GM18520 (cell line): ENCODE results near the gene IKBKE.
A peak's percentile ranks its signal among the peaks of the same experiment; 100 is the strongest.

Experiments used
- ATAC-seq: cut with Tn5 transposase; IDR thresholded peaks from one replicate; pipeline ENCODE4 v1.9.1; 2021; ENCODE audit not compliant: unreplicated experiment

IKBKE gene

GRCh38 chr1:206495011-206495461 is 24.8 kb downstream of the IKBKE start:
- ATAC-seq: no peak

DNA sequence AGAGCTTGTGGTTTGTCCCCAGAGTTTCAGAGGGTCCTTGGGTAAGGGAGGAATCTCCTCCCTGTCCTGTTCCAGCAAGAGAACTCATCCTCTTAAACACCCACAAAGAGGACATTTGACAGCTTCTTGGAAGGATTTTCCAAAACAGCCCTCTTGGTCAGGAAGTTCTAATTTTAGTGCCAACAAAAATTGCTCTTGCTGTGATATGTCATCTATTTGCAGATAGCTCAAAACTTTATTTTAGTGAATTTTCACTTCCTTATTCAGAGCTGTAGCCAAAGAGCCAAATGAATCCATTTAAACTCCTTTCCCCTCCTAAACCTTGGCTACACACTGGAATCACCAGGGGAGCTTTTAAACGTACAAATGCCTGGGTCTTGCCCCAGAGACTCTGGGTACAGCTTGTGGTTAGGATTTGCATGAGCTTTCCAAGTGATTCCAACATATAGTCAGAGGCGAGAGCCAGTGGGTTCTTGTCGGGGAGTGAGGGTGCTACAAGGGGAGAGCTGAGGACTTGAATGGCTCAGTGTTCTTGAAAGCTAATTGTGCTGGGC is 25.3 kb downstream of the IKBKE start:
- peak; percentile 9 for ATAC-seq

DNA sequence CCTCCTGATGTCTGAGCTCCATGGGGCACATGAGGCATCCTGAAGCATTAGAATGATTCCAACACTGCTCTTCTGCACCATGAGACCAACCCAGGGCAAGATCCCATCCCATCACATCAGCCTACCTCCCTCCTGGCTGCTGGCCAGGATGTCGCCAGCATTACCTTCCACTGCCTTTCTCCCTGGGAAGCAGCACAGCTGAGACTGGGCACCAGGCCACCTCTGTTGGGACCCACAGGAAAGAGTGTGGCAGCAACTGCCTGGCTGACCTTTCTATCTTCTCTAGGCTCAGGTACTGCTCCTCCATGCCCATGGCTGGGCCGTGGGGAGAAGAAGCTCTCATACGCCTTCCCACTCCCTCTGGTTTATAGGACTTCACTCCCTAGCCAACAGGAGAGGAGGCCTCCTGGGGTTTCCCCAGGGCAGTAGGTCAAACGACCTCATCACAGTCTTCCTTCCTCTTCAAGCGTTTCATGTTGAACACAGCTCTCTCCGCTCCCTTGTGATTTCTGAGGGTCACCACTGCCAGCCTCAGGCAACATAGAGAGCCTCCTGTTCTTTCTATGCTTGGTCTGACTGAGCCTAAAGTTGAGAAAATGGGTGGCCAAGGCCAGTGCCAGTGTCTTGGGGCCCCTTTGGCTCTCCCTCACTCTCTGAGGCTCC is 26.0 kb downstream of the IKBKE start:
- ATAC-seq: peak; percentile 48

DNA sequence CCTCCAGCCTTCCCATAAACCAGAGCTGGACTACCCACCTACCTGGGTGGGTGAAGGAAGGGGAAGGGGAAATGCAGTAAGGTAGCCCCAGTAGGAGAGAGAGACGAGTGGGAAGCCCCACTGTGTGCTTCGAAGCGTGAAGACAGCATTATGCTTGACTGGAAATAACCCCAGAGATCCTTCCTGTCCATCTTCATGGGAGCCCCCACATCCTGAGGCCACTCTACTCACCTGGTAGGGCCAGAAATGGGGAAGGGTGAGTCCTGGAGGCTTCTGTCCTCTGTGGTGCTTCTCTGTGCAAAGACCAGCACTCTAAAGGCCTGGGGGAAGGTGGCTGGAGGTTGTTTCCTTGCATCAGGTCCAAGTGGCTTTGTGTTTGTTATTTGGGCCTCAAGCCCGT is 27.1 kb downstream of the IKBKE start:
- no peak for ATAC-seq

DNA sequence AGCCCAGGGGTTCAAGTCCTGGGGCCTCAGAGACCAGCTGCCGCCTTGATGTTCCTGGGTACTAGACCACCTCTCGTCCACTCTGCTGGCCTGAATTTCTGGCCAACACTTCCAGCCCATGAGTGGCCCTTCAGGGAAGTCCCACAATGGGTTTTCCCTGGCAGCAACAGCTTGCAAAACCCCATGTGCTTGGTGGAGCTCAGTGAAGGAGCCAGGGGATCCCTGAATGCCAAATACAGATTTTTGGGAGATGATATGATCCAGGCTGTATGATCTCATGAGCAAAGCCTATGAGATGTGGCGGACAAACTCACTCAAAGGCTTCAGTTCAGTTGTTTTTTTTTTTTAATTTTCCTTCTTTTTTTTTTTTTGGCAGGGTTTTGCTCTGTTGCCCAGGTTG is 27.5 kb downstream of the IKBKE start:
- ATAC-seq: no peak

- no peak for ATAC-seq
Measured at GRCh38 chr1:206498685-206499084, 28.4 kb downstream of the IKBKE start.

DNA sequence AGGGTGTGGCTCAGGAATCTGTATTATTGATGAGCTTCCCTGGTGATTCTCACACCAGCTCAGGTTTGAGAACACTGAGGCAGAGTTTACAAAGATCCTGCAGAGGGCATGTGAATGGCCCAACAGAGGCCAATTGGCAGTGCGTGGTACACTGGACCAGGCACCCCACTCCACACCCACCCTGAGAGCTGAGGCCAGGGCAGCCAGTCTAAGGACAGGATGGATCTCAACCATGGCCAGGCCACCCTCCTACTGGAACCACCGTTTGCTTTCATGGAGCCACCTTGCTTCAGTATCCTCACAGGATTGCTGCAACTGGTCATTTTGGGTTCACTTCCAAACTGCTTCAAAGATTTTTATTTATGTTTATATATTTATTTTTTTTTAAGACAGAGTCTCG is 29.8 kb downstream of the IKBKE start:
- ATAC-seq: no peak

DNA sequence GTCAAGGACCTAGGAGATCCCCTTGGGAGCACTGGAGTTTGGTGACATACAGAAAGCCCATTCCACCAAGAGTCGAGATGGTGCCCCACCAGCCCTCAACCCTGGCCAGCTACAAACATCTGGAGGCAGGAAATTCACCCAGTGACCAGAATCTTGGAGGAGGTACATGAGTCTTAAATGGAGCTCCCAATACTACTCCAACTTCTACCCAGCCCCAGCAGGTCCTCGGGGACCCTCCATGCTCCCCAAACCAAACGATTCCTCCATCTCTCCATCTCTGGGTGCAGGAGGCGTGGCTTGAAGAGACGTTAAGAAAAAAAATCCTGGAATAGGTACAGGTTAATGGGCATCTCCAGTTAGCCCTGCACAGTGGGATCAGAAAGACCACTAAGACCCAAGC is 31.6 kb downstream of the IKBKE start:
- no peak for ATAC-seq

DNA sequence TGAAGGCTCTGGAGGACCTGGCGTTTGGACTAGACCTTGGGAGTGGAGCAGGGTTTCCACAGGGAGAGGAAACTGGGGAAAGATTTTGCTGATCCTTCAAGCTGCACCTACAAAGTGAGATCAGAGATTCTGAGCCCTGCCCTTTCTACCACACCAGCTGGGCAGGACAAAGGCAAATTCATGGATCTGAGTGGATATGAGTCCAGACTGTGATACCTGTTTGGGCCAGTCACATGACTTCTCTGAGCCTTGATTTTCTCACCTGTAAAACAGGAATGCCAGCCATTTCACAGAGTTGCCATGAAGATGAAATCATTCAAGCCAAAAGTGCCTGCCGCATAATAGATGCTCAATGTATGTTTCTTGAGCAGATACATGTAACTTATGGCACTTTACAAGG is 32.1 kb downstream of the IKBKE start:
- ATAC-seq: no peak

DNA sequence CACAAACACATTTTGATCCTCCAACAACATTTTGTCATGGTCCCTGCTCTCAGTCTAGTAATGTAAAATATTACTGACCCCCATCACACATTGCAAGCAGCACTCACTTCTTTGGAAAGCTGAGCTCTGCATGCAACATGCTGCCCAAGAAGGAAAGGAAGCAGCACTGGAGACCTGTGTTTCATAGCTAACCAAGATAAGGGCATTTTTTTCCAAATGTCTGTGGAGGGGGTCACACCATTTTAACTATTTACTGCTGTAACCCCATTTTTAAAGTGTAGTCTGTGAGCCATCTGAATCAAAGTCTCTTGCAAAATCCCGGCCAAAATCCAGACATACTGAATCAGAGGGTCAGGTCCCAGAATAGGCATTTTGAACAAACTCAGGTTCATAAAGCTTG is 32.5 kb downstream of the IKBKE start:
- no peak for ATAC-seq

GRCh38 chr1:206503591-206504362 is 33.5 kb downstream of the IKBKE start:
- peak; percentile 48 for ATAC-seq

- ATAC-seq: no peak
Measured at GRCh38 chr1:206504363-206504713, 34.1 kb downstream of the IKBKE start.

DNA sequence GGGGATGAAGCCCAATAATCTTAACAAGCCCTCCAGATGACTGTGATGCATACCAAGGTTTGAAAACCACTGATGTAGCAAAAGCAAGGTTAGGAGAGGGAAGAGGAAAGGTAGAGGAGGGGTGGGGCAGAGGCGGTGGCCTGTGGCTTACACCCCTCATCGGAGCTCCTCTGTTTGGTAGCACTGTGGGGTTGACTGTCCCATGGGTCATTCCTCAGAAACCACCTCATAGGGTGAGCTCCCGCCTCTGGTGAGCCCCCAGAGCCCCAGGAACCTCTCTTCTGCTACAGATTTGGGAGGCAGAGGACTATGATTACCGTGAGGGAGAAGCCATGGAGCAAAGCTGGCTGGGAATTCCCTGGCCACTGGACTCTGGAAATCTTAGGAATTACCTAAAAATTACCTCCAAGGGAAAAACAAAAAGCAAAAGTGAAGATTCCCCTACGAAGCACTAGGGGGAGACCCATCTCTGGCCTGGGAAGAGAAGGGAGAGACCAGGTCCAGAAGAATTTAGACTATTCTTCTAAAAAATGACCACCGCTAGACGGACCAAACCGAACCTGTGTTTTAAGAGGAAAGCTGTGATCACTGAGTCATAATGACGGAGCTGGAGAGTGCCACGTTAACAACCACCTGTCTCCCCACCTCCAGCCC is 35.6 kb downstream of the IKBKE start:
- no peak for ATAC-seq

GRCh38 chr1:206506405-206507283 is 36.4 kb downstream of the IKBKE start:
- ATAC-seq: no peak

GRCh38 chr1:206507284-206508129 is 37.2 kb downstream of the IKBKE start, which contains the start of gene RASSF5:
TSS of gene RASSF5 (plus strand) at chr1:206507531. CDS start at chr1:206507603, 72 bp downstream.
- no peak for ATAC-seq

DNA sequence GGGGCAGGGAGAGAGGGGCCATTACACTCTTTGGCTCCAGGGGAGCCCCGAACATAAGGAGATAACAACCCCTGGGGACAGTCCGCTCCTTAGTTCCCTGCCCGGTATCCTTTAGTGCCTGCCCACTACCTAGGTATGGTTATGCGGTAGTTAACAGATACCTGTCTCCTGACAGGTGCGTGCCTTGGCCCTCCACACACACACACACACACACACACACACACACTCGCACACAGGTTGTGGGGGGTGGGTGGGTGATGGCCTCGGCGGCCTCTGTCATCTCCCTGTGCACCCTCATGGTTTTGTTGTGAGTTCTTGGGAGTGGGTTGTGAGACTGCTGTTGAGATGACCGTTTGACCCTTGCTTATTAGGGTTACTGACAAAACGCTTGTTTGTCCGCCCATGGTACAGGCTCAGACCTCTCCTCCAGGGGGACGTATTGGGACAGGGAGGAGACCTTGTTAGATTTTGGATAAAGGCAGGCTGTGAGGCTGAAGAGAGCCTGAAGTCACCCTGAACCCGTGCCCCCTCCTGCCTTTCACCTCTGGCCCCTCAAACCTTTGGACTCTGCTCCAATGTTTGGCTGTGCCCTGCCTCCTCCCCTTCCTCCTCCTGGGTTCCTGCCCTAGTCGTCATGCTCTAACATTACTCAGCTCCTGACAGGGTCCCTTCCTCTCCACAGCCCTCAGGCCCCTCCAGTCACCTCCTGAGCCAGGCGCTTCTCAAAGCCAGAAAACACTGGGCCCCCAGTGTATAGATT is 38.0 kb downstream of the IKBKE start:
- no peak for ATAC-seq

DNA sequence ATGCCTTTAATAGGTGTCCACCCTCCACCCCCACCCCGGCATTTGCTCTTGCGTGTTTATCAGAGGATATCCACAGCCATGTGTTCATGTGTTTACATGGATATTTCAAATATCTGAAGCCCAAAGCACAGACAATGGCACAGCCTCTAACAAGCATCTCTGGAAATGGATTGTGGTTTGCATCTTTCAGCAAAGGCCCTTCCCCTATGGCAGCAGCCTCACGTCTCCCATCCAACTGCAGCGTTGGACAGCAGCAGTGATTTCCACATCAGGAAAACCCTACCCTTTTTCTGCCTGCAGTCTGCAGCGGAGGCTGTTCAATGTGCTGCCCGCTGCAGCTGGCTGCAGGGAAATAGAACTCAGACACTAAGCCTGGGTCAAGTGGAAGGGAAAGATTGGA is 38.7 kb downstream of the IKBKE start:
- no peak for ATAC-seq

DNA sequence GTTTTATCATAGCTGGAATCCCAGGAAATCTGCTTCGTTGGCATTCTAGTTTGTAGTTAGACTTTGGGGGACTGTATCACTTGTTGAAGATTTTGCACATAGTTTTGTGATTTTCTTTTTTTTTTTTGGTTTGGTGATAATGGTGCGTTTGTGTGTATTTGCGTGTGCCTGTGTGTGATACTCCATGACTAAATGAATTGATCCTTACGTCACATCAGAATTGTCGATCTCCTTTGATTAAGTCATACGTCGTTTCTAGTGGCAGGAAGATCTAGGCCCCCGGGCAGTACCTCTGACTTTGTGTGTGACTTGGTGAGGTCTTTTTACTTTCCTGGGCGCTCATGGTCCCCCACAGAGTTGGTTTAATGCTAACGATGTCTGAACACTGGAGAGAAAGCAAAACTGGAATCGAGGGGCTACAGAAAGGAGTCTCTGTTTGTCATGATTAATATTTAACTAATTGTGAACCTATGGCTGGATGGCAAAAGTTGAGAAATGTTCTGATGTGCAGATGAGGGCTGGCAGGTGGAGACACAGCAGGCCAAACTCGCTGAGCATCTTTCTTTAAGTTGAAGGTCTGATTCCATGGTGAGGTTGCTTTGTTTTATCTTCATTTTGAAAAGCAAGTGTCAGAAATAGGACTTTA is 39.5 kb downstream of the IKBKE start:
- ATAC-seq: no peak

DNA sequence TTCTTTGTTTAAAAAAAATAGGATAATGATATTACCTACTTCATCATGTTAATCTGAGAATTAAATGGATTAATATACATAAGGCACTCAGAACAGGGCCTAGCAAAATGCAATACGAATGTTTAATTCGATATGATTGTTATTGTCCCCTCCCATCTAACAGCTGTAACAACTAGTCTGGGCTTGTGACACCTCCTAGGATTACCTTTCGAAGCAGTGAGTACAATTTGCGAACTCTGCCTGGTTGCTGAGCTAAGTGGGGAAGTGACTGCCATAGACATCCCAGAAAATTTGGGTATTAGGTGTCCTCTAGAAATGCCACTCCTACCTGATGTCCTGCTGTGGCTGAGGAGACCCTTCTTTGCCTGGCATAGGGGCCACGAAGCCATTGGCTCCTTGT is 40.1 kb downstream of the IKBKE start:
- no peak for ATAC-seq
